ENCODE results near the gene KCNC1.

GRCh38 chr11:17747131-17747955 lies 12.8 kb downstream of the KCNC1 start:
- TF ChIP-seq CTCF (IDR thresholded peaks at IDR 0.05) (no peak), POLR2A (IDR thresholded peaks at IDR 0.05) (no peak)
